Fibroblast of skin of right quadriceps (primary cell): ENCODE results near the gene RDM1.
"Not testable (repeated sequence)": the region's sequence is repeated elsewhere in the genome, so short reads cannot be mapped to it uniquely, and the experiment has no call there.

Source experiments
- DNase-seq: peaks from one replicate; pipeline ENCODE4 v3.0.0-alpha.2; 2013

The RDM1 gene

GRCh38 chr17:35897772-35898171 is 32.8 kb downstream of the RDM1 start:
- not testable (repeated sequence) for DNase-seq

DNA sequence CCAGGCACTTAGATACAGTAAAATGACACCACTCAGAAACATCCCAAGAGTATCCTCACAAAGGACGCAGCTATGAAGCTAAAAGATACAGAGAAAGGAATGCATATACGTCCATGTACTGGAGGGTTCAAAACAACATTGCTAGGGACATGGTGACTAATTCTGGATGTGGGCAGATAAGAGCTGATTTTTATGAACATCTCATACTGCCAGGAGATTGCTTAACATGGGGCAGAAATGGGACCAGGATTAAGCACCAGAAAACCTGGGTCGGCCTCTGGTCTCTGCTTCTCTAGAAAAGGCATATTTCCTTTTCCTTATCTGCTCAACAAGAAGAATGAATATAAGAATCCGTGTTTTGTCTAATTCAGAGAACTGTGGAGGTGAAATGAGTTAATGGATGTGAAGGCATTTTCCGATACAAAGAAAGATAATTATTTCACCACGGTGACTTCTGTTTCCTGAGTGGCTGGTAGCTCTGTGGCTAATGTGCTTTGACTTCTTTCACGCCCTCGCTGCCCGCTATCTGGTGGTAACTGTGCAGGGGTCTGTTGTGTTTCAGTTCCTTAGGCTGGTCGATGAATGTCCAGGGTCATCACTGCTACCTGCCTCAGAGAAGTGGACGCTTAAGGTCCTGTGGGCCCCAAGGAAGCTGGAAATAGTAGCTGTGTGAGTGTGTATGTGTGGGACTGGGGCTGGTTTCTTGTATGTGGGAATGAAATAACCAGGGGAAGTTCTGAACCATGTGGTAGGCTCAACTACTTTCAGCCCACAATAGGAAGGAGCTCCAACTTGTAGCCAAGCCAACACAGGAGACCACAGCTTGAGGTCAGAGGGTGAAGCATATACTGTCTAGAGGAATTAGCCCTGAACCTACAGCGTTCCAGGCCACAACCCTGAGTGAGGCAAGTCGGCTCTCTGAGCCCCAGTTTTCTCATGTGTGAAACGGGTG is 34.7 kb downstream of the RDM1 start:
- DNase-seq = no peak

DNA sequence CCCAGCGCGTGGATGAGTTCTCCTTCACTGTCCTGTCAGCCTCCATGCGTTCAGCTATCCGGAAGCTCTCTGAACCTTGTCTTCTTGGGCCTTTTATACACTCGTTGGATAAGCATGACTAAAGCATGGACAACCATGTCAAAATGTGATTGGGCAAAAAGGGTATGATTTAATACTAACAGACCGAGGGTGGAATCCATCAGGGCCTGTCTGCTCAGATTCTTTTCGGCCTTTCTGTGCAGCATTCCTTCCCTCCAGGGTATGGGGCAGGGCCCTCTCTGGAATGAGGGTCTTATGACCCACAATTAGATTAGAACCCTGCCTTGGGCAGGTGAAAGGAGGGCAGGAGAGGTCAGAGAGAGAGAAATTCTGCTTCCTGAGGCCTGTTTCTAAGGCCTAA is 36.4 kb downstream of the RDM1 start:
- DNase-seq = no peak

DNA sequence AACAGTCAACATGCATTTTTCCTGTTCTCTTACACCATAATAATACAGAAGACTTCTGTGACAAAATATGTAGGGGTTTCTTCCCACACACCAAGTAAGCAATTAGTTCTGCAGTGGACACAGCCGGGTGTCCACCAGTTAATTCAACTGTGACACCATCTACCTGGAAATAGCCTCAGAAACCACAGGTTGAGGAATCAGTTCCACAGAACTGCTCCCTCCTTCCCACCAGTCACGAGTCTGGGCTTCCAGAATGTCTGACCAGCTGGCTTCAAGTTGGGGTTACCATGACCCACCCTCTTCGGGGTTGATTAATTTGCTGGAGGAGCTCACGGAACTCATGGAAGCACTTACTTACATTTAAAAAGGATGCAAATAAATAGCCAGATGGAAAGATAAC is 36.8 kb downstream of the RDM1 start:
- no peak for DNase-seq

DNA sequence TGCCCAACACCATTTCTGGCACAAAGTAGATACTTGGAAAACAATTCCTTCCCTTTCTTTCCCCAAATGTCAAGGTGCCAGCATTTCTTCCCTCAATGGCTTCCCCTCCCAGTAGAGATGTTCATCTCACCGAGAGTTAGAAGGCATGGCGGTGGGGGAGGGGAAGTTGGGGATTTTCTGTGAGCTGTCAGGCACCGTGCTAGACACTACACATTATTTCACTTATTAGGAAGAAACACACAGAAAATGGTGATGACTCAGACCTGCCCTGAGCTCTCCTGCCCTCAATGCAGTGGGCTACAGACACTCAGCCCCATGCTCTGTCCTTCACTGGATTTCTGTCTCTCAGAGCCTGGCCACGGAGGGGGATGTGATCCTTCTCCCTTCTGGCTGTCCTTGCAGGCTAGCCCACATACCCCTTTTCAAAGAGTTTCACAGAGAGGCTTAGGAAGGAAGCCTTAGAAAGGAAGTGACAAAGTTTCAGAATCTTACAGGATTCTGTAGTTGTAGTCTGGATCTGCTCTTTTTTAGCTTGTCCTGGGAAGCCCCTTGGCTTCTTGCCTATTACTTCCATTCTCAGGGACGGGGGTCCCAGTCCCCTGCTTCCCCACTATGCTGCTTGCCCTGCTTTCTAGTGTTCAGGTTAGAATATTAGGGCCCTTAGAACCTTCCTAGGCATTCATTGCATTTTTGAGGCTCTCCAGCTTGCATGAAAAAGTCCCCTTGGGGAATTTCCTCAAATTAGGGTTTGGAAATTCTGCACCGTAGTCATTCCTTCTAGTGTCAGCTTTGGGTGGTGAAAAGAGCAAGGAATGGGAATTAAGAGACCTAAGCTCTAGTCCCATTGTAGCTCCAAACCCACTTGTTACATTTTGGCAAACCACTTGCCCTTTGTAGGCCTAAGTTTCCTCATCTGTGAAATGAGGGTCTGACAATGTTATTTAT is 38.2 kb downstream of the RDM1 start:
- peak; percentile 27 for DNase-seq

DNA sequence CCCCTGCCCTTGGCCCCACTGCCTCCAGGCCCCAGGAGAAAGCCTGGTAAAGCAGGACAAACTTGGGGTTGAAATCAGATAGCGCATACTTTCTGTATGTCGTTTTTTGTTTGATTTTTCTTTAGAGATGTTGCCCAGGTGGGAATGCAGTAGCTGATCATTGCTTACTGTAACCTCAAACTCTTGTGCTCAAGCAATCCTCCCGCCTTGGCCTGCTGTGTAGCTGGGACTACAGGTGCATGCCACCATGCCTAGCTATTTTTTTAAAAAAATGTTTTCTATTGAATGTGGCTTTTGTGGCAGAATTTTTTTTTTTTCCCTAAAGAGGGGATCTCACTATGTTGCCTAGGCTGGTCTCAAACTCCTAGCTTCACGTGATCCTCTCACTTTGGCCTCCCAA is 39.3 kb downstream of the RDM1 start:
- no peak for DNase-seq

DNA sequence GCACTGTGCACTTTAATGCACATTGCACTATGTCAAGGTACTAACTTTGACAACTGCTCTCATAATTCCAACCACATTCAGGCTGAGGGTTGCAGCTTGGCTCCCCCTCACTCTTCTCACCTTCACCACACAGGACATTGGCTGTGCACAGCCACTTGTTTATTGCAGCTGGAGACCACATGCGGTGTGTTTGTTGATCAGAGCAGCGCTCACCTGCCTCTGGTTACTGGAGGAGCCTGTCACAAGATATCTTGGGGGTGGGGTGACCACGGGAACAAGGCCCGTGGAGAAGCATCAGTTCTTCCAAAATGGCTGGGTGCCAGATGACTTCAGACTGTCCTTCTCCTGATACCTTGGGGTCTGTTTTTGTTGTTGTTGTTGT is 39.8 kb downstream of the RDM1 start:
- DNase-seq = no peak

GRCh38 chr17:35889818-35890773 is 40.5 kb downstream of the RDM1 start:
- DNase-seq = peak; percentile 66

GRCh38 chr17:35889241-35889640 is 41.3 kb downstream of the RDM1 start:
- DNase-seq = no peak

- no peak for DNase-seq
Observed at GRCh38 chr17:35879773-35880654, 50.6 kb downstream of the RDM1 start, which contains the start of gene CCL5. Gene CCL5 (minus strand): TSS chr17:35880360.

GRCh38 chr17:35878361-35878760 is 52.2 kb downstream of the RDM1 start:
- no peak for DNase-seq

DNA sequence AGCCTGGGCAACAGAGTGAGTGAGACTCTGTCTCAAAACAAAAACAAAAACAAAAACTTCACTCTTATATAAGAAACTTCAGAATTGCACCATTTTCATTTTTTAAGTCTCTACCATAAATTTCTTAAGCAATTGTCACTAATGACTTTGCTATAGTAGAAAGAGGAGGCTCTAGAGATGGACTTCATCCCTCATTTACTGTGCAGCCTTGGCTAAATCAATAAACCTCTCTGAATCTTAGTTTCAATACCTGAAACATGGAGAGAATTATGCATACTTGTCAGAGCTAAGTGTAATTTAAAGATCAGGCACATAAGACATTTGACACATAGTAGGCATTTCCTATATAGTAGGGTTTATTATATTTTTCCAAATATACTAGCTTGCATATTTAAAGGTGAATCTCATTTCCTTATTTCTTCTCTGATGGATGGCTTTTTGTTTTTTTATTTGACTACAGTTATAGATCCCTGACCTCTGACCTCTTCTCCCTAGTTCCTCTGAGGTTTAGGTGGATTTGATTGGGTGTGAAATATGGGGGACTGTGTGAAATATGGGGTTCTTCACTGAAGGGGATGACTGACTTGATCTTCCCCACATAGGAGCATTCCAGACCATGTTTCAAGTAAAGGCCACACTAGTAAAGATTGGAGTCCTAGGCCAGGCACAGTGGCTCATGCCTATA is 53.1 kb downstream of the RDM1 start:
- no peak for DNase-seq

DNA sequence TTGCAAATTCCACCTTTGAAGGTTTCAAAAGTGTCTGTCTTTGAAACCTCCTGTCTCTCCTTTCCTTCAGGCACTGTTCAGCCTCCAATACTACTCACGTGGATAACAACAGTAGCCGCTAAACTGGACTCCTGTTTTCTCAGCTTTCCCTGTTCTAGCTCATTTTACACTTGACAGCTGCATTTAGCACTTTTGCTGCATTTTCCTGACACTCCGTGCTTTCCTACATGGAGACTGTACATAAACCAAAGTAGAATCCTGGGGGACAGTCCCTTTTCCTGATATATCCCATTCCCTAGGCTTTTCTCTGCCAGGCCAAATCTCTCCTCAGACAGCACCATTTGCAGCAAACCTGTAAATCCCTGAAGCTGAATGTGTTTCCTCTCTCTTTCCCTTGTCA is 54.0 kb downstream of the RDM1 start:
- DNase-seq = no peak

DNA sequence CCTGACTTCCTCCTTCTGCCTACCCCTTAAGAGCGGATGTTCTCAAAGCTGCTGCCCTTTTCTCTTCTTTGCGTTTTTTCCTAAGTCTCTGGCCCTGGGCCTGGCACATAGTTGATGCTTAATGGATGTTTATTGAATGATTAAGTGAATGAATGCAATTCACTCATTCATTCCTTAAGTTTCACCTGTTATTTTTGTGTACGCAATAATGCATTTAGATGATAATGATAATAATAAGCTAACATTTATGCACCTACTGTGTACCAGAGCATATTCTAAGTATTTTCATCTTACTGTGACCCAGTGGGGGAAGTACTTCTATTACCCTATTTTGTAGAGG is 54.8 kb downstream of the RDM1 start:
- no peak for DNase-seq

- DNase-seq = no peak
Observed at GRCh38 chr17:35875072-35875799, 55.3 kb downstream of the RDM1 start.

- DNase-seq = no peak
Observed at GRCh38 chr17:35872196-35872980, 58.2 kb downstream of the RDM1 start.

GRCh38 chr17:35870906-35871819 is 59.4 kb downstream of the RDM1 start:
- DNase-seq = no peak

GRCh38 chr17:35868737-35869136 is 61.8 kb downstream of the RDM1 start, which contains the start of gene HEATR9:
Gene HEATR9 (minus strand): TSS chr17:35868891. CDS start chr17:35868742, 149 bp downstream.
- no peak for DNase-seq
